Endothelial cell of umbilical vein (primary cell): ENCODE measurements around the gene GLI2.

ENCODE experiments used
- CTCF ChIP-seq, 2 donors: IDR thresholded peaks; 1 replicate in 1 of 2; 2 replicates in 1 of 2; pipeline ENCODE4 v1.5.1; 2011; ENCODE audit warnings: low read length in 2 of 2, mild to moderate bottlenecking in 2 of 2, moderate library complexity in 2 of 2, control low read depth in 1 of 2, inconsistent platforms in 1 of 2, low read depth in 1 of 2; ENCODE audit not compliant: insufficient read depth in 1 of 2; ENCODE audit errors: extremely low read depth in 1 of 2
- EZH2 ChIP-seq: IDR thresholded peaks from 2 replicates; pipeline ENCODE4 v1.6.1; 2012; ENCODE audit warnings: borderline replicate concordance, low read depth, mild to moderate bottlenecking, moderate library complexity, low read length, inconsistent platforms; ENCODE audit not compliant: severe bottlenecking
- JUN ChIP-seq: IDR thresholded peaks from 2 replicates; pipeline ENCODE4 v1.6.1; 2011; ENCODE audit warnings: borderline replicate concordance, low read depth; ENCODE audit not compliant: insufficient read length, insufficient read depth
- MAX ChIP-seq: IDR thresholded peaks from 2 replicates; pipeline ENCODE4 v1.6.1; 2011; ENCODE audit not compliant: insufficient read depth, insufficient read length
- POLR2A ChIP-seq: IDR thresholded peaks from 2 replicates; pipeline ENCODE4 v1.6.1; 2012; ENCODE audit warnings: low read depth, mild to moderate bottlenecking, control low read depth, low read length
- POLR2AphosphoS5 ChIP-seq: IDR thresholded peaks from 2 replicates; pipeline ENCODE4 v1.6.1; 2012; ENCODE audit warnings: low read depth, mild to moderate bottlenecking, control low read depth, low read length, moderate library complexity; ENCODE audit not compliant: insufficient read depth

GRCh38 chr2:120763508-120763907 is 27.8 kb downstream of the GLI2 start:
- TF ChIP-seq CTCF (IDR thresholded peaks at IDR 0.05; ENCODE audit: extremely low read depth in 1 of 2, insufficient read depth in 1 of 2, low read depth in 1 of 2, low read length in 2 of 2) (no peak), POLR2AphosphoS5 (no peak), EZH2 (no peak), MAX (no peak), POLR2A (no peak), JUN (no peak)
